ENCODE data around the gene RGS13. TPM values are rescaled to one million over a fixed set of nuclear protein-coding genes. Genes with fewer than 3 reads are reported as not detected.

RGS13 gene
- total RNA-seq, 1 donor from 2014 or later: not detected

DNA sequence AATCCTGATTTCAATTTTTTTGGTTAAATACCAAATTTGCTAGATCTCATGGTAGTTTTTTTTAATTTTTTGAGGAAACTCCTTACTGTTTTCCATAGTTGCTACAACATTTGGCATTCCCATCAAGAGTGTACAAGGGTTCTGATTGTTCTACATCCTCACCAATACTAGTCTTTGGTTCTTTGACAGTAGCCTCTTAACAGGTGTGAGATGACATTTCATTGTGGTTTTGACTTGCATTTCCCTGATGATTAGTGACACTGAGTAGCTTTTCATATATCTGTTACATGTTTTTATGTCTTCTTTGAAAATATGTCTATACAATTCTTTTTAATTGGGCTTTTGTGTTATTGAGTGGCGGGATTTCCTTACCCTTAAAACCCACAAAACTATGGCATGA lies 20.9 kb upstream of the RGS13 start:
- no peaks in the 10 kb centered on the region for H3K36me3 ChIP-seq (ENCODE audit: insufficient read depth, low read length)
- no peak overlapping the region for H3K4me2 ChIP-seq (ENCODE audit: low read length)
- Mint-ChIP-seq H3K4me3 (ENCODE audit: unreplicated experiment) (no peak overlapping the region), H3K4me1 (ENCODE audit: low read depth, unreplicated experiment) (no peaks in the 10 kb centered on the region), H3K27ac (ENCODE audit: unreplicated experiment) (no peak overlapping the region), H3K9me3 (ENCODE audit: unreplicated experiment) (no peaks in the 10 kb centered on the region), H3K36me3 (ENCODE audit: low read depth, unreplicated experiment) (no peaks in the 10 kb centered on the region), H3K27me3 (ENCODE audit: low read depth, unreplicated experiment) (no peaks in the 10 kb centered on the region)
- no peaks in the 10 kb centered on the region for H4K20me1 ChIP-seq (ENCODE audit: insufficient read depth, low read length)
- DNase-seq (ENCODE audit: low read depth) (no peak), FAIRE-seq (peak; percentile 13)
- H3K9ac ChIP-seq (ENCODE audit: low read length): no peak overlapping the region
- no peaks in the 10 kb centered on the region for H3K79me2 ChIP-seq (ENCODE audit: insufficient read depth, low read length)
- H2AFZ ChIP-seq (ENCODE audit: low read depth, low read length): no peak overlapping the region
- H3K27me3 ChIP-seq (ENCODE audit: insufficient read depth, low read length): no peaks in the 10 kb centered on the region
- no peak overlapping the region for H3K27ac ChIP-seq (ENCODE audit: low read depth, low read length)
- no peak overlapping the region for H3K4me3 ChIP-seq (ENCODE audit: insufficient read depth, low read depth, low read length)
- H3K9me3 ChIP-seq (ENCODE audit: insufficient read depth, low read depth, low read length): no peaks in the 10 kb centered on the region
- no peak for TF ChIP-seq EZH2 (IDR thresholded peaks at IDR 0.05; ENCODE audit: insufficient read depth, low read length)
- TF ChIP-seq, protein P1, sequence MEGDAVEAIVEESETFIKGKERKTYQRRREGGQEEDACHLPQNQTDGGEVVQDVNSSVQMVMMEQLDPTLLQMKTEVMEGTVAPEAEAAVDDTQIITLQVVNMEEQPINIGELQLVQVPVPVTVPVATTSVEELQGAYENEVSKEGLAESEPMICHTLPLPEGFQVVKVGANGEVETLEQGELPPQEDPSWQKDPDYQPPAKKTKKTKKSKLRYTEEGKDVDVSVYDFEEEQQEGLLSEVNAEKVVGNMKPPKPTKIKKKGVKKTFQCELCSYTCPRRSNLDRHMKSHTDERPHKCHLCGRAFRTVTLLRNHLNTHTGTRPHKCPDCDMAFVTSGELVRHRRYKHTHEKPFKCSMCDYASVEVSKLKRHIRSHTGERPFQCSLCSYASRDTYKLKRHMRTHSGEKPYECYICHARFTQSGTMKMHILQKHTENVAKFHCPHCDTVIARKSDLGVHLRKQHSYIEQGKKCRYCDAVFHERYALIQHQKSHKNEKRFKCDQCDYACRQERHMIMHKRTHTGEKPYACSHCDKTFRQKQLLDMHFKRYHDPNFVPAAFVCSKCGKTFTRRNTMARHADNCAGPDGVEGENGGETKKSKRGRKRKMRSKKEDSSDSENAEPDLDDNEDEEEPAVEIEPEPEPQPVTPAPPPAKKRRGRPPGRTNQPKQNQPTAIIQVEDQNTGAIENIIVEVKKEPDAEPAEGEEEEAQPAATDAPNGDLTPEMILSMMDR (IDR thresholded peaks at IDR 0.05; ENCODE audit: insufficient read depth, low read depth, low read length): no peak
- H3K4me1 ChIP-seq (ENCODE audit: insufficient read depth, low read length): no peaks in the 10 kb centered on the region

DNA sequence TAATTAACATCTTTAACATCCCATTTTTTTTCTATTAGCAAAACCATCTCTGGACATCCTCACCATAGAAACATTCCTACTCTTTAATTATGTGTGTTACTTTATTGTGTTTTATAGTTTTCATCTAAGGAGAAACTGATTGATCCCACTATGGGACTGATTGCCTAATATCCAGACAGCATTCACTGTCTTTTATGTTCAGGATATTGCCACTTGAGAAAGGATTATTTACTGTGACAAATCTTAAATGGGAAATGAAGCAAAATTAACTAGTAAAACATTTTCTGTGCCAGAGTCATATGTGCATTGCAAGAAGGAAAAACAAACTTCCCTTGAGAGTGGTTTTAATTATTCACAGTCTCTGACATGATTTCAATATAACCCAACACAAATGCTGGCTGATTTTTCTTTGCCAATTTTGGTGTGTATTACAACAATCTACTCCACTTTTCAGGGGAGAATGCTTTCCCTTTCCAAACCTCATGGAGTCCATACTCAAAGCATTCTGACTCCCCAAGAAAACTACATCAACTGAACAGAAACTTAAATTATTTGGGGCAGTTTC lies 15.8 kb upstream of the RGS13 start:
- H3K36me3 Mint-ChIP-seq (ENCODE audit: low read depth, unreplicated experiment): no peaks in the 10 kb centered on the region
- no peak overlapping the region for H3K27ac Mint-ChIP-seq (ENCODE audit: unreplicated experiment)
- DNase-seq (ENCODE audit: low read depth): no peak
- no peak overlapping the region for H3K4me2 ChIP-seq (ENCODE audit: low read length)
- no peaks in the 10 kb centered on the region for H4K20me1 ChIP-seq (ENCODE audit: insufficient read depth, low read length)
- no peak overlapping the region for H3K27ac ChIP-seq (ENCODE audit: low read depth, low read length)
- H3K4me1 Mint-ChIP-seq (ENCODE audit: low read depth, unreplicated experiment): no peaks in the 10 kb centered on the region
- no peak for FAIRE-seq
- no peaks in the 10 kb centered on the region for H3K27me3 Mint-ChIP-seq (ENCODE audit: low read depth, unreplicated experiment)
- H3K9ac ChIP-seq (ENCODE audit: low read length): no peak overlapping the region
- H3K9me3 Mint-ChIP-seq (ENCODE audit: unreplicated experiment): peaks cover 2% of the 10 kb centered on the region
- H3K79me2 ChIP-seq (ENCODE audit: insufficient read depth, low read length): no peaks in the 10 kb centered on the region
- no peaks in the 10 kb centered on the region for H3K36me3 ChIP-seq (ENCODE audit: insufficient read depth, low read length)
- no peaks in the 10 kb centered on the region for H3K27me3 ChIP-seq (ENCODE audit: insufficient read depth, low read length)
- no peaks in the 10 kb centered on the region for H3K4me1 ChIP-seq (ENCODE audit: insufficient read depth, low read length)
- no peaks in the 10 kb centered on the region for H3K9me3 ChIP-seq (ENCODE audit: insufficient read depth, low read depth, low read length)
- TF ChIP-seq, protein P1 (IDR thresholded peaks at IDR 0.05; ENCODE audit: insufficient read depth, low read depth, low read length): no peak
- no peak for TF ChIP-seq EZH2 (IDR thresholded peaks at IDR 0.05; ENCODE audit: insufficient read depth, low read length)
- no peak overlapping the region for H3K4me3 Mint-ChIP-seq (ENCODE audit: unreplicated experiment)
- H2AFZ ChIP-seq (ENCODE audit: low read depth, low read length): no peak overlapping the region
- H3K4me3 ChIP-seq (ENCODE audit: insufficient read depth, low read depth, low read length): no peak overlapping the region

- no peaks in the 10 kb centered on the region for H4K20me1 ChIP-seq (ENCODE audit: insufficient read depth, low read length)
Observed at GRCh38 chr1:192626366-192627179, 9.4 kb upstream of the RGS13 start.

More at GRCh38 chr1:192626366-192627179, 9.4 kb upstream of the RGS13 start:
- H3K36me3 Mint-ChIP-seq (ENCODE audit: low read depth, unreplicated experiment): no peaks in the 10 kb centered on the region
- Histone ChIP-seq H3K9me3 (ENCODE audit: insufficient read depth, low read depth, low read length) (no peaks in the 10 kb centered on the region), H3K36me3 (ENCODE audit: insufficient read depth, low read length) (no peaks in the 10 kb centered on the region), H3K4me1 (ENCODE audit: insufficient read depth, low read length) (no peaks in the 10 kb centered on the region), H3K9ac (ENCODE audit: low read length) (no peak overlapping the region), H3K4me2 (ENCODE audit: low read length) (no peak overlapping the region), H2AFZ (ENCODE audit: low read depth, low read length) (no peak overlapping the region), H3K4me3 (ENCODE audit: insufficient read depth, low read depth, low read length) (no peak overlapping the region), H3K79me2 (ENCODE audit: insufficient read depth, low read length) (no peaks in the 10 kb centered on the region), H3K27me3 (ENCODE audit: insufficient read depth, low read length) (no peaks in the 10 kb centered on the region), H3K27ac (ENCODE audit: low read depth, low read length) (no peak overlapping the region)
- DNase-seq (ENCODE audit: low read depth): no peak
- no peak for TF ChIP-seq EZH2 (IDR thresholded peaks at IDR 0.05; ENCODE audit: insufficient read depth, low read length)
- TF ChIP-seq, protein P1 (IDR thresholded peaks at IDR 0.05; ENCODE audit: insufficient read depth, low read depth, low read length): no peak
- no peaks in the 10 kb centered on the region for H3K27me3 Mint-ChIP-seq (ENCODE audit: low read depth, unreplicated experiment)
- peaks cover 2% of the 10 kb centered on the region for H3K9me3 Mint-ChIP-seq (ENCODE audit: unreplicated experiment)
- no peak overlapping the region for H3K27ac Mint-ChIP-seq (ENCODE audit: unreplicated experiment)
- H3K4me1 Mint-ChIP-seq (ENCODE audit: low read depth, unreplicated experiment): peaks cover 1% of the 10 kb centered on the region
- FAIRE-seq: no peak
- H3K4me3 Mint-ChIP-seq (ENCODE audit: unreplicated experiment): no peak overlapping the region

Measured in astrocyte (in vitro differentiated cells and primary cell).